GM12875 (cell line): ENCODE measurements around the gene PHYKPL.

Source experiments
- H3K4me3 ChIP-seq: one replicate; pipeline ENCODE4 v1.5.1; 2011; ENCODE audit warnings: low read depth, low read length, control low read depth
- CTCF ChIP-seq: IDR thresholded peaks from 2 replicates; pipeline ENCODE4 v1.5.1; 2011; ENCODE audit warnings: low read depth, mild to moderate bottlenecking, control low read depth, inconsistent platforms, low read length, moderate library complexity, borderline replicate concordance; ENCODE audit not compliant: insufficient read depth

PHYKPL gene

GRCh38 chr5:178210686-178211085 is 21.9 kb downstream of the PHYKPL start:
- TF ChIP-seq CTCF: no peak
- no peak overlapping the region for H3K4me3 ChIP-seq

DNA sequence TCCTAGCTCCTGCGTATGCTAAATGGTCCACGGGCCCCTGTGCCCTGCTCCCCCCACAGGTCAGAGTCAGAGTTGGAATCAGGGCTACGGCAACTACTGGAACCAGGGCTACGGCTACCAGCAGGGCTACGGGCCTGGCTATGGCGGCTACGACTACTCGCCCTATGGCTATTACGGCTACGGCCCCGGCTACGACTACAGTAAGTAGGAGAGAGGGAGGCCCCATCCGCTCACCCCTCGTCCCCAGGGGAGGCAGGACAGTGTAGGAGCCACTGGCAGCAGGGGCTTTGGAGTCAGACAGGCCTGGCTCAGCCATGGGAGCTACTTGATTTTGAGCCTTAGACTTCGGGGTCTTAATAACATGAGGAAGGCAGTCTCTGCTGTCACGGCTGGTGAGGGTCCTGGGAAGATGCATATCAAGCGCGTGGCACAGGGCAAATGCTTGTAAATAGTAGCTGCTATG is 22.5 kb downstream of the PHYKPL start:
- TF ChIP-seq CTCF: no peak
- H3K4me3 ChIP-seq: no peak overlapping the region

- TF ChIP-seq CTCF: no peak
- H3K4me3 ChIP-seq: no peak overlapping the region
These were observed 23.1 kb downstream of the PHYKPL start for GRCh38 chr5:178209334-178210072.

DNA sequence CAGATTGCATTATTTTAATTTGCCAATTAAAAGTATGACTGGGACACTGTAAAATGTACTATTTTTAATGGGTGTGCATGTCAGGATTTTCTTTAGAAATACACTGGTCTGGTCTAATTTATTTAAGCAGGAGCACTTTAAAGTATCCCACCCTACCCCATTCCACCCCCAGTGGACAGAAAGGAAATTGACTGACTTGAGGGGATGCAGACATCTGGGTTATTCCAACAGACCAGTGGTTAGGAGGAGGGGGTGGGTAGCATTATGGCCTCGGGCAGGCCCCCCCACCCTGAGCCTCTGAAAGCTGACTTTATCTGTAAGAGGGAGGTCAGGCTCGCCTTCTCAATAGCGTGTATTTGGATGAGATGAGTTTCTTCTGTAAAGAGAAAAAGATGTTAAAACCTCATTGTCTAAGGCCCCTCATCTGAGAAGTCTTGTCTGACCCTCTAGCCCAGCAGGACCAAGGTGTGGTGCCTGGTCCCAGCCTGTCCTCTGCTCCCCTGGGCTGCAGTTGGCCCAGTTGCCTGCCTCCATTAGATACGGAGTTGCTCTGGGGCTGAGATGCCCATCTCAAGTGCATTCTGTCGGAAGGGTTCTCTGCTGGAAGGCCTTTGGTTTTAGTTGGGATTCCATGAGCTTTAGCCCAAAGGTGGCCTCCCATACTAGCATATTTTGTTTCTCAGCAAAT is 23.9 kb downstream of the PHYKPL start:
- no peak overlapping the region for H3K4me3 ChIP-seq
- peak; percentile 25; the same call in 1 of the 2 replicates for TF ChIP-seq CTCF

GRCh38 chr5:178207917-178208280 is 24.7 kb downstream of the PHYKPL start:
- no peak overlapping the region for H3K4me3 ChIP-seq
- TF ChIP-seq CTCF: no peak

- H3K4me3 ChIP-seq: no peak overlapping the region
- TF ChIP-seq CTCF: no peak
These were observed 25.3 kb downstream of the PHYKPL start for GRCh38 chr5:178207183-178207916.
